Renal cortical epithelial cell (primary cell): ENCODE measurements around the gene ZFHX2. TPM values are rescaled to one million over a fixed set of nuclear protein-coding genes. Genes with fewer than 3 reads are reported as not detected.
A peak's percentile ranks its signal among the peaks of the same experiment; 100 is the strongest.

Experiments used
- DNase-seq: peaks from one replicate; pipeline ENCODE4 v3.0.0-alpha.2; 2011; ENCODE audit warnings: low read depth
- total RNA-seq: library from RNA; depleted of rRNA; stranded (reverse); fragments of >200 nt; gene quantifications from 2 replicates; pipeline ENCODE4 v1.2.3, GENCODE V29; 2014

ZFHX2 gene
- total RNA-seq, 1 donor from 2014 or later = 1.8 TPM

DNA sequence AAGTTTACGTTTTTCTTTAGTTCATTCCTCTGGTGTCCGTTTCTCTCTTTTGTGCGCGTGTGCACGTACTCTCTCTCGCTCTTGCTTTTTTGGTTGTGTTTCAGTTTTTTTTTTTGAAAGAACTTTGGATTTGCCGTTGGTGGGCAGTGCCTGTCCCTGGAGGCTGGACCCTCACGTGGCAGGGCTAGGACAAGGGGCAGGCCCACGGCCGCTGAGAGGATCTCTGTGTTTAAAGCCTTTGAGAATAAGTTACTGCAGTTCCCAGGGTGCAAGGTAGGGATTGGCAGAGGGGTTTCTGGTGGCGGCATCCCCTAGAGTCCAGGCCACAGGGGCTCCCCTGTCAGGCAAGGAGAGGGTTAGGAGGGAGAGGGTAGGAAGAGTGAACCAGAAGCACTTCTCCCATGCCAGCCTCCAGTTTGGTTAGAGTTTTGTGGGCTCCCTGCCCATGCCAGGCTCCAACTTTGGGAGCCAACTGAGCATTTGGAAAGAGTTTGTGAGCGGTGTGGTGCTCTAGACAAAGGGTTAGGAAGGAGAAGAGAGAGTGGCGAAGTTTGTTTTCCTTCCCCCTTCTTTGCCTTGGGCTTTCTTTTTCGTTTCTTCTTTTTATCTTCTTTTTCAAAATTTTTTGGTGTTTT lies 30.5 kb downstream of the ZFHX2 start:
- no peak for DNase-seq

DNA sequence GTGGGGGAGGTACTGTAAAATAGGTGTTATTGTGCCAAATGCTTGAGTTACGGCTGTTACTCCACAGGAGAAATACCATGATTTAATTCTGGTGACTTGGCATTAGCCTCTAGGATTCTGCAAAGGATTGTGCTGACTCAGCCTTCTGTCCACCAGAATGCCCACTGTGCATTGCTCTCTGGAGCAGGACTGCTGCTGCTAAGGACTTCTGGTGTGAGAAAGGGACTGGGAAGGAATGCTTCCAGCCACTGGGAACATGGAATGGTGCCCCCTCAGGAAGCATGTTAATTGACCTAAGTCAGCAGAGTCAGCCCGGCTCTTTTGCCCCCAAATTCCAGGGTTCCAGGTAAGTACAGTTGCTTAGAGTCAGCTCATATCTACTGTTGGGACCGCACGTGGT lies 32.9 kb downstream of the ZFHX2 start:
- no peak for DNase-seq

DNA sequence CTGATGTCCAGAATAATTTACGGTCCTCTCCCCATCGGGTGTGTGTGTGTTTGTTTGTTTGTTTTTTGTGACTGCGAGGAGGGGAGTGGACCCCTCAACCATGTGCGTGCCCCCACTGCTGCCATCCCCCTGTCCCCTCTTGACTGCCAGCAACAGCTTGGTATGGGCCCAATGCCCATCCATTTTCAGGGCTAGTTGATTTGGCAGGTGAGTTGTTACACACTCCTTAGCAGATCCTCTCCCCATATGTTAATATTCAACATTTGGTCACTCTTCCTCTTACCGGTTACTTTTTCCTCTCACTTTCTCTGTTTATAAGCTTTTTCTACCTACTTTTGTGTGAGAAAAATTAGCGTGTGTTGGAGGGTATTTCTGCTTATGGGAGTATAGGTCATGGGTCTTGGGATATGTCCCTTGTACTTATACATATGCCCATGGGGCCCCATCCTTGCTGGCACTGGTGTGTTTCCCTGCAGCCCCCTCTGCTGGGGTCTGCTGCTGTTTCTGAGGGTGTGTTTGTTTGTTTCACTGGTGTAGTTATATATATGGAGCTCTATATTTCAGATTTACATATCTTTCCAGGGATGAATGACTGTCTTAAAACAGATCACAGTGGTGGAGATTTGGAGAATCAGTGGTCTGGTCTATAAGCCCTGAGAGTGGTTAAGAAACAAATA lies 33.8 kb downstream of the ZFHX2 start:
- no peak for DNase-seq

DNA sequence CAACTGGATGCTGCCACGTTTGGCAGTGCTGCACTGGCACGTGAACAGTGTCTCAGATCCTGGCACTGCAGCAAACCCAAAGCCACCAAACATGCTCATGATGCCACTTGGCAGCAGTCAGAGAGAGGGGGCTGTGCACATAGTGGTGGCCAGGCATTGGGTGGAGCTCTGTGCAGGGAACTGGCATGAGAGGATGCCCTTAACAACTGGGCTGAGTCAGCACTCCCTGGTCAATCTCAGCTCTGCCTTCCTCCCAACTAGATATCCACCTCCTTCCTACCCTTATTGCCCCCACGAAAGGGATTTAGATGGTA lies 37.0 kb downstream of the ZFHX2 start:
- no peak for DNase-seq

DNA sequence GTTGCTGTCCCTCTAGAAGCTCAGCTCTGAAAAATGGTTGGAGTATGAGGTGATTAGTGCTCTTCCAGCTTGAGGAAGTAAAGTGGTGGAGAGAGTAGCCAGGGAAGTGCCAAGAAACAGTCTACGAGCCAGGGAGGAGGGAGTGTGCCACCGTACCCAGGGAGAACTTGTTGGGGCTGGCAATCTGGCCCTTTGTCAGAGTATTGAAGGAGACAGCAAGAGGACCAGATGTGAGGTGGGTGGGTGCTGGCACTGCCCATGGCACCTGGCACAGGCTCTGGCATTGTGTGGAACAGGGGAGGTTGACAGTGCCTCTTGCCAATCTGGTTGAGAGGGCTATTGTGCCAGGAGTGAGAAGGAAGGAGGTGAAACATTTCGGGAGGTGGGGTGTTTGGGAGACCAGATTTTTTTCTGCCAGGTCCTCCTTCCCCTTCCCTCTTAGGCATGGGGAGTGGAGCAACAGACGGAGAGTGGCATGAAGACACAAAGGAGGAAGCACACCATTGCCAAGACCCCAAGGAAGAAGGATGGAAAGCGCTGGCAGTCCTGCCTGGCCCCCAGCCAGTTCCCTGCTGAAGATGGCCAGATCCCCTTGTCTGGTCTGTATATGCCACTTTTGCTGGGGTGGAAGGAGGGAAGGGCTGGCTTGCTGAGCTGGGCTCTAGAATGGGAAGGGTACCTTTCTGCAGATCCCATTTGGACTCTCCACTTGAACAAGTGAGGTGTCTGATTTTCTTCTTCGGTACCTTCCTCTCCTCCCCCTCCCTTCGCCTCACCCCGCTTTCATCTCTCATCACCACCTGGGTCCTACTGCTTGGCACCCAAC lies 37.5 kb downstream of the ZFHX2 start:
- no peak for DNase-seq

DNA sequence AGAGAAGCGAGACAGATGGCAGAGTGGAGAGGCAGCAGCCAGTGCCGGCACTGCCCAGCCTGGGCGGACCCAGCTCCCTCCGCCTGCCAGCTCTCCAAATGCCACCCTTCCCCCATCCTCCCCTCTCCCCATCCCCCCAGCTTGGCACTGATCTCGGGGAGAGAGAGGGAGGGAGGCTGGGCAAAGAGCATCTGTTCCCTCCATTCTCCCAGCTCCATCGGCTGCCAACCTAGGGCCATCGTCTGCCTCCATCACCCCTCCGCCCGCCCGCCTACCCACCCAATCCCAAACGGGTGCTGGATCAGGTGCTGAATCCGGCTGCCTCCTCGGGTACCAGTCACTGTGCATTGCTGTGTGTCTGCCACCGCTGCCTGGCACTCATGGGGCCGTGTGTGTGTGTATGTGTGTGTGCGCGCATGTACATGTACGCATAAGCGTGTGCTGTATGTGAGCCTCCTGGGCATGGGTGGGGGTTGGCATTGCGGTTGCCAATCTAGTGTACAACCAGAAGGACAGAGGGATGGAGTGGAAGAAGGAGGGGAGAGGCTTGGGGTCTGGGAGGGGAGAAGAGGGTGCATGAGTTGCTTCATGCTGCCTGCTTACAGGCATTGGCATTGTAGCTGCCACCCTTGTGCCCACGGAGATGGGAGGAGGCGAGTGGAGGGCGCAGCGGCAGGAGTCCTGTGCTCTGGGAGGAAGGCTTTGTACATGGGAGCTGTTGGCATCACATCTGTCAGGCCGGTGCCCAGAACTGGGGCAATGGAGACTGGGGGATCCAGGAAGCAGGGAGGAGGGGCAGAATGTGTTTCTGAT lies 38.4 kb downstream of the ZFHX2 start:
- DNase-seq = no peak

DNA sequence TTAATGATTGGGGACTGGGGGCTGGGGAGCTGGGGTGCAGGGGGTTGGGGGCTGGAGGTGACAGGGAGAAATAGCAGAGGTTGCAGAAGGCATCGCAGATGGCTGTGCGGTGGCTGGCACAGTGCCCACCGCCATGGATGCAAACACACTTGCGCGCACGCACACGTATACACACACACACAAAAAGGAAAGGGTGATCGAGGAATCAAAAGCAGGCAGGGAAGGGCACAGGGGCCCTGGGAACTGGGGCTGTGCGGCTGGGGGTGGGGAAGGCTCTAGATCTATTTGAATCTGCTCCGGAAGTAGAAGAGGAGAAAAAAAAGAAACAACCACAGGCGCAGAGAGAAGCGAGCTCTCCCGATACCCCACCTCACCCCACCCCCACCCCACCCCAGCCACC lies 39.4 kb downstream of the ZFHX2 start:
- no peak for DNase-seq

DNA sequence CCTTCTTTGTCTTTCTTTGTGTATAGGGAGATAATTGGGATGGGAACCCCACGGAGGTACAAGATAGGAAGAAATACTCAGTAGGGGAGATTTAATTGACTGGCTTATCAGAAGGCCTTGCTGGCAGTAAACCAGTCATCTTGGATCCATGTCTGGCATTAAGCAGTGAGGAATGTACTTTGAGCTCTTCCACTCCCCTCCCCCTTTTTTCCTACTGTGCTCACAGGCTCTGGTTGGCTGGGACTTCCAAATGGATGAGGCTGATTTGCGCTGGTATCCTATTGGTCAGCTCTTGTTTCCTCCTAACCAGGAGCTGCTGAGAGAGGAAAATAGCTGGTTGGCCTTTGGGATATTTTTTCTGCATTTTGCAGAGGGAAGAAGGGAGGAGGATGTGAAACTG lies 57.3 kb downstream of the ZFHX2 start:
- DNase-seq = no peak

DNA sequence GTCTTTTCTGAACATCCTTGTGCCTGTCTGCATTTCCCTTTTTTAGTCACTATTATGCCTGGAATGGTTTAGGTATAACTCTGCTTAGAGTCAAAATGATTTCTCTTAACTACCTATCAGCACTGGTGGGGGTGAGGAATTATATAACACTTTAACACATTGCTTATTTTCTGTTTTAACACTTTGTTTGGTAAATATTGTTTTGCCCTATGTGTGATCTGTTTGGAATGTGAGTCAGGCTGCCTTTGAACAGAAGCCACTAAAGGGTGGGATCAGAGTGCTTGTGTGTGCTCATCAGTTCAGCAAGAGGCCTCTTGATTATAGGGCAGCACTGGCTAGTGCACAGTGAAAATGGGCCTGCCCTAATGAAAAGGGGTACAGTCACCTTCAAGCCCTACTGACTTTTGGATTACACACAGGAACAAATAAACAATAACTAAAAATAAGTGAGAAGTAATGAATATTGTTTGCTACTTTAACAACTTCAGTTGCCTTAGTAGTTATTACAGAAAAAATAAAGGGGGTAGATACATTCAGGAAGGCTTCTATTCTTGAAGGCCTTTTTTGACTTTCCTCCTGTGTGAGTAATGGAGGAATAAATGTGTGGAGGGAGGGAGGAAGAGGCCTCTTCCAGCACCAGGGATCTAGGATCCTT lies 58.8 kb downstream of the ZFHX2 start:
- no peak for DNase-seq

DNA sequence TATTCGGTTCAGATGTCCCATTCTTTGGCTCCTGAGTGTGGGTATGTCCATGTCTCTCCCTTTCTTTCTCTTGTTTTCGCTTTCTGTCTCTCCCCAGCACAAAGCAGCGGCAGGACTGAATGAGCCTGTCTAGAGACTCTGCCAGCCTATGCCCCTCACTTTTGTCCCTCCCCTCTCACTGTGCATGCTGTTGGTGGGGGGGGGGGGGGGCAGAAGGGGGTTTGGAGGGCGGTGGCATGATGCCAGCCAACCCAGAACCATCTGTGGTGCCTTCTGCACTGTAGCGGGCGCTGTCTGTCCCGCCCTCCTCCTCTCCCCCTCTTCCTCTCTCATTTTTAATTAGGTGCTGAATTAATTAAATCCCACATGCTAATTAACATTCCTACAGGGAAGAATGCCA lies 64.3 kb downstream of the ZFHX2 start:
- DNase-seq = no peak

DNA sequence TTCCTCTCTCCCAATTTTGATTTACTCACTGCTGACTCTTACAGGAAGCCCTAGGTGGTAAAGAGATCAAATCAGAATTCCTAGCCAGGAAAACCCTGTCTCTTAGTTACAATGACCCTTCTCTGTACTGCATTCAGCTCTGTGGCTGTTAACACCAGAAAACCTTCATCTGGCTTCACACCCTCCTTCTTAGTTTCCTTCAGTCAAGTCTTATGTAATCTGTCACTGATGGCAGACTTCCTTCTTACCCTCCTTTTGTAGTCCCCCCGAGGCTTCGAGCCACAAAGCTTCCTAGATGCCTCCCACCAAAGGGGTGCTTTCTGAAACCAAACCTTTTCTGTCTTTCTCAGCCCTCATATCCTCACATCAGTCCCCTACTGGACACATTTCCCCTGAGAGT lies 65.5 kb downstream of the ZFHX2 start:
- no peak for DNase-seq

DNA sequence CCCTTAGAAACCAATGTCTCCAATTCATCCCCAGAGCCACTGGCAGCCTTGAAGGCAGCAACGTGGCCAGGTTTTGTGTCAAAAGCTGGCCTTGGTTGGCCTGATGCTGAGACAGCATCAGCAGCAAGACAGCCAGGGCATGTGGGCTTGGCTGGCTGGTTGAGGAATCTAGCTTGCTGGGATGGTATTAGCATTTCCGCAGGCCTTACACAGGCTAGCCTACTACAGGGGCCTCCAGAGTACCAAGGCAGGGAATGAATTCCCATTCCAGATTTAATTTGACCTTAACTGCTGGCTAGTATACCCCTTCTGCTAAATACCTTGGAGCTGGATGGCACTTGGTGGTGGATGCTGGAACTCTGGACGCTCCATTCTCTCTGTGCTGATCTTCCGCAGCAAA lies 66.2 kb downstream of the ZFHX2 start:
- no peak for DNase-seq

DNA sequence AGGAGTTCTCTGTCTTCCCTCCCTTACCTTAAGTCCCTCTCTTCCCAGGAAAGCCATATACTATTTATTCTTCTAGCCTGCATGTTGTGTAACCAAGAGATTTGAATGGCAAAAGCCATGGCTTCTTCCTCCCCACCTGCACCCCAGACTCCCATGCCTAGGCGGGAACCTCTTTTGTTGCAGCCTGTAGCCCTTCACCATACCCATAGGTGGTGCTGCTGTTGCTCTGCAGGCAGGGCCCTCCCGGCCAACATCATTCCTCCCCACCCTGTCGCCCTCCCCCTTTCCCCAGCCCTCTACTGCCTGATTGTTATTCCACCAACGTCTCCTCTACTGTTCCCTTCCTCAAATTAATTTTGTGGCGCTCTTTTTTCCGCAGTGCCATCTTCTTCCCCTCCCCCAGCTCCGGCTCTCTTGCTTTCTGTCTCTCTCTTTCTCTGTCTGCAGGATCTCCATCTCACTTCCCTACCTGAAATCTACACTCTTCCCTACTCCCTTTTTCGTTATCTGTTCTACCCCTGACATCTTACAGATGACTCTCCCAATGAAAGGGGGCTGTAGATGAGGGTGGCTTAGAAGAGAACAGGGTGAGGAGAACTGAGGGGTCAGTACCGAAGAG lies 68.2 kb downstream of the ZFHX2 start:
- no peak for DNase-seq

DNA sequence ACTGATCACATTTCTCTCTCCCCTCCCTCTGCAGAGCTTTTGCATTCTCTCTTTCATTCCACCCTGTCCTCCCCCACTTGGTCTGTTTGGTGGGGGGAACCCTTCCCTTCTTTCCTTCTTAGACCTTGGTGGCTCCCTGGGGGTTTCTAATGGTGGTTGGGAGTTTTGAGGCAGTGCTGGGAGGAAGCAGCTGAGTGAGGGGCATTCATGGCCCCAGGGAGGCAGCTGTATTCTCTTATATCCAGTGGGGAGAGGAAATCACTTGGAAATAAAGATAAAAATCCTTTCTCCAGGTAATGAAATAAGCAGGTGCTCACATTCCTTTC lies 68.8 kb downstream of the ZFHX2 start:
- no peak for DNase-seq

DNA sequence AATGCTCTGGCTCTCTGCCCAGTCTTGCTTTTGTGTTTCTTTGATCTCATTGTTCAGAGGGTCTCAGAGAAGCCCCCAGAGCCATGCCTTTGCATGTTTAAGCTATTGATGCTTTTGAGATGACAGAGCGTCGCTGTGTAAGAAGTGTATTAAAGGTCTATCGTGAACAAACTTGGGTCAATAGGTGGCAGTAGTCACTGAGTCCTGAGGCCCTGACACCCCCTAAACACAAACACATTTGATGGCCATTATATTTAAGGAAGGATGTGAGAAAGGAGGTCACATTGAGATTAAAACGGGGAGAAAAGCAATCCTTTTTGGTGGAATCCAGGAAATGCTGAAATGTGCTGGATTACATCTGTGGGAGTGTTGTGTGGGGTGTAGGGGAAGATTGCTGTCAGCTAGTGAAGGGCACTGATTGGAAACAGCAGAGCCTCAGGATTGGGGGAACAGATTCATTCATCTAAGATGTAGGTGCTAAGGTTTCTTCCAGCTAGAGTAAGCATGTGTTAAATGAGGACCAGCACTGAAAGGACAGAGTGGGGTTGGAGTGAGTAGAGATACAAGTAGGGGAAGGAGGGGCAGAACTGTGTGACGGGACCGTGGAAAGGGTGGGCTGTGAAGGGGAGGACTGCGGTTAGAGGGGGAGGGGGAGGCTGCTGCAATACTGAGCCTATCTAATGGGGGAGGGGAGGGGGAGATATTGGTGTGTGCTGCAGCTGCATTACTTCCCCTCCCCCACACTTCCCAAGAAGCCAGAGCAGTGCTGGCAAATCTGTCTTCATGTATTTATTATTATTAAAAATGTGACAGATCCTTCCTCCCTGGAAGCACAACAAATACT lies 69.4 kb downstream of the ZFHX2 start:
- DNase-seq = no peak

DNA sequence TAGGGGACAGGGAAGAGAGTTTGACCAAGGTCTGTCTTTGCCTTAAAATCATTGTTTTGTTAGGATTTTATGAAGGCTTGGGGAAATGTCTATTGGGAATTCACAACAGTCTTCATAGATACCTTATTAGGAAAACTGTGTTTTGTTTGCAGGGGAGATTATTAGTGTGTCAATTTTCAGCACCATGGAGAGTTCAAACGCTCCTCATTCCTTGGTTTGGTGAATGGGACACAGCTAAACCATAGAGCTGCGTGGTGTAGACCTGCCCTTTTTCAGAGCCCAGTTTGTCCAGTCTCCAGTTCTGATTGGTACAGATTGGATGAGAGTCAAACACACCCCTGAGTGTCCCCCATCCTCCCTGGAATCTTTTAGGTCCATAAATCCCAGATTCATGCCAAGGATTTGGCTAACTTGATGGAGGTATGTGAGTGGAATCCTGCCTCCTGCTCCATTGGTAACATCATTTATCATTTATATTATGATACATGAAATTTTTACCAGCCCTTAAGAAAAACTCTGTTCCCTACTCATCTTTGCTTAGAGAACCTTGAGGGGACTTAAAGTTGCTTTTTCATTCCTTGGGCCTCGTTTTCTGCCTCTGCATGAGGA lies 70.1 kb downstream of the ZFHX2 start:
- DNase-seq = peak; percentile 15

DNA sequence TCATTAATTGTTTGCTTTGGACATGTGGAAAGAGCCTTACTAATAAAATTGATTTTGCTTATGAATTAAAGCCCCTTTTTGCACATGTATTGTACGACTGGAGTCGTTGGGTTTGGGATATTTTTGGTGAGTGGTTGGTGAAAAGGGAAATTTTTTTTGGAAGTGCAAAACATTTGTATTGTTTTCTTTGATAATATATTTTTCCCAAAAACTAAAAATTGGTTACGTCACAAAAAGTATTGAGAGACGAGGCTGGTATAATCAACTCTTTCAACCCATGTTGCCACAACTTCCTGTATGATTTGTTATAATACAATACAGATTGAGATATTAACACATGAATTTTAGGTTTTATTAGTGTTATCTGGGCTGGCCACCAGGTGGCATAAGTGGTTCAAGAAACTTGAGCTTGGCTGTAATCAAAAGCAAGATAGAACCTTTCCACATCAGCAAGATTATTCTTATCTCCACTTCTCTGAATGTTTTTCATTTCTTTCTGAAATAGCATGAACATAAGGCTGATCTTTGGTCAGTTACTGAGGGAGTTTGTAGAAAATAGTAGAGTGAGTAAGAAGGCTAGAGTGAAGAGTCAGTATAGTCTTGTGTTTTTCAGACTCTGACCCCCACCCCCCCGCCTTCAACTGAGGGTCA lies 73.3 kb downstream of the ZFHX2 start:
- peak; percentile 57 for DNase-seq

DNA sequence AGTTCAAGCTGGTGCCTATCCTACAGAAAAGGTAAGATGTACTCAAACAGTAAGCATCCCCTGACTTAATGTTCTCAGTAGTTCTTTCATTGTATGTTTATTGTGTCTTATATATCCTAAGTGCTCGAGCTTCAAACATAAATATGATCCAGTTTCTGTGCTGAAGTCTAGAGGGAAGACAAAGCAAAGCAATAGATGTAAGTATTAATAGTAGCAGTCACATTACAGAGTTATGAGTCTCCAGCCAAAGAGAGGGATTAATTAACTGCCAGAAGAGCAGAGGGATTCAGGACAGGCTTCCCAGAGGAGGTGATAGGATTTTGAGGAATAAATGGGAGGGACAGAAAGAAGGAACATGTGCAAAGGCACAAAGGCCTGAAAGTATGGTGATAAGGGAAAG lies 80.6 kb downstream of the ZFHX2 start:
- DNase-seq = no peak
